WTC11 (cell line): ENCODE data around the gene COG4. TPM values are rescaled to one million over a fixed set of nuclear protein-coding genes. Genes with fewer than 3 reads are reported as not detected.

Experiments
- ATAC-seq: fragments of 200-7000 bp; cut with Tn5 transposase; 2 replicates; pipeline ENCODE4 v1.10.0; 2021; ENCODE audit warnings: mild to moderate bottlenecking, moderate library complexity
- CTCF ChIA-PET: fragments of 300-600 bp; sonication (Branson Sonifier 250); formaldehyde crosslinking; loops from one replicate; lab custom pipeline; 2021; ENCODE audit warnings: antibody characterized with exemption; lab: Charles Lee
- POLR2A ChIA-PET: fragments of 350-600 bp; sonication (Branson Sonifier 250); formaldehyde crosslinking; loops from one replicate; lab custom pipeline; 2021; ENCODE audit warnings: antibody characterized with exemption; lab: Charles Lee
- DNase-seq: peaks from one replicate; pipeline ENCODE4 v3.0.0; 2021; ENCODE audit warnings: low spot score
- H3K27ac Mint-ChIP-seq: 2 replicates; pipeline ENCODE4 v1.8.0; 2021; ENCODE audit warnings: mixed read lengths
- H3K27me3 Mint-ChIP-seq: 2 replicates; pipeline ENCODE4 v1.8.0; 2021; ENCODE audit warnings: low read depth, mild to moderate bottlenecking, moderate library complexity, mixed read lengths
- H3K36me3 Mint-ChIP-seq: 2 replicates; pipeline ENCODE4 v1.8.0; 2021; ENCODE audit warnings: mixed read lengths
- H3K4me1 Mint-ChIP-seq: 2 replicates; pipeline ENCODE4 v1.8.0; 2022; ENCODE audit warnings: mixed read lengths
- H3K4me3 Mint-ChIP-seq: 2 replicates; pipeline ENCODE4 v1.8.0; 2021; ENCODE audit warnings: mild to moderate bottlenecking, moderate library complexity, mixed read lengths
- H3K9me3 Mint-ChIP-seq: 2 replicates; pipeline ENCODE4 v1.8.0; 2021; ENCODE audit warnings: mixed read lengths
- AFF4 ChIP-seq: sonication (generic); formaldehyde crosslinking; IDR thresholded peaks from 2 replicates; pipeline ENCODE4 v1.8.1; 2023; ENCODE audit warnings: mild to moderate bottlenecking, missing genetic modification reagents, borderline replicate concordance
- AR ChIP-seq: fragments of 250-450 bp; sonication (Bioruptor Pico); IDR thresholded peaks from 2 replicates; pipeline ENCODE4 v1.9.0; 2021; ENCODE audit warnings: mild to moderate bottlenecking
- ATF1 ChIP-seq: sonication (generic); formaldehyde crosslinking; IDR thresholded peaks from 2 replicates; pipeline ENCODE4 v1.8.1; 2023; ENCODE audit warnings: mild to moderate bottlenecking, moderate library complexity, missing genetic modification reagents
- ERG ChIP-seq: fragments of 250-450 bp; sonication (Bioruptor Pico); IDR thresholded peaks from 2 replicates; pipeline ENCODE4 v1.8.0; 2021; ENCODE audit warnings: mild to moderate bottlenecking
- ESRRA ChIP-seq: sonication (generic); formaldehyde crosslinking; IDR thresholded peaks from 2 replicates; pipeline ENCODE4 v1.8.1; 2022; ENCODE audit warnings: mild to moderate bottlenecking, missing genetic modification reagents, borderline replicate concordance
- FOXP4 ChIP-seq: sonication (generic); formaldehyde crosslinking; IDR thresholded peaks from 2 replicates; pipeline ENCODE4 v1.8.0; 2022; ENCODE audit warnings: mild to moderate bottlenecking, missing genetic modification reagents
- GTF2I ChIP-seq: fragments of 250-450 bp; sonication (Bioruptor Pico); conservative IDR thresholded peaks from 2 replicates; pipeline ENCODE4 v1.4.0; 2021; ENCODE audit warnings: mild to moderate bottlenecking
- IRF2 ChIP-seq: sonication (generic); formaldehyde crosslinking; IDR thresholded peaks from 2 replicates; pipeline ENCODE4 v1.8.0; 2022; ENCODE audit warnings: low read depth, missing genetic modification reagents, borderline replicate concordance
- JAZF1 ChIP-seq: fragments of 250-450 bp; sonication (Bioruptor Pico); IDR thresholded peaks from 2 replicates; pipeline ENCODE4 v1.9.0; 2021; ENCODE audit warnings: moderate library complexity, mild to moderate bottlenecking, inconsistent platforms
- RELA ChIP-seq: sonication (generic); formaldehyde crosslinking; IDR thresholded peaks from 2 replicates; pipeline ENCODE4 v1.8.1; 2022; ENCODE audit warnings: missing genetic modification reagents, mild to moderate bottlenecking, borderline replicate concordance
- RORB ChIP-seq: fragments of 250-450 bp; sonication (Bioruptor Pico); IDR thresholded peaks from 2 replicates; pipeline ENCODE4 v1.9.0; 2021; ENCODE audit warnings: mild to moderate bottlenecking
- SMAD4 ChIP-seq: sonication (generic); formaldehyde crosslinking; IDR thresholded peaks from 2 replicates; pipeline ENCODE4 v1.8.0; 2022; ENCODE audit warnings: mild to moderate bottlenecking, missing genetic modification reagents
- TCF7 ChIP-seq: sonication (generic); formaldehyde crosslinking; IDR thresholded peaks from 2 replicates; pipeline ENCODE4 v1.8.0; 2022; ENCODE audit warnings: mild to moderate bottlenecking, low read depth, missing genetic modification reagents, moderate library complexity
- TP53 ChIP-seq: sonication (generic); formaldehyde crosslinking; IDR thresholded peaks from 2 replicates; pipeline ENCODE4 v1.8.1; 2023; ENCODE audit warnings: mild to moderate bottlenecking, missing genetic modification reagents
- USF1 ChIP-seq: sonication (generic); formaldehyde crosslinking; IDR thresholded peaks from 2 replicates; pipeline ENCODE4 v1.8.0; 2022; ENCODE audit warnings: mild to moderate bottlenecking, missing genetic modification reagents
- ZMAT4 ChIP-seq: fragments of 250-450 bp; sonication (Bioruptor Pico); IDR thresholded peaks from 2 replicates; pipeline ENCODE4 v1.9.0; 2021; ENCODE audit warnings: mild to moderate bottlenecking
- ZNF121 ChIP-seq: sonication (generic); formaldehyde crosslinking; IDR thresholded peaks from 2 replicates; pipeline ENCODE4 v1.8.0; 2023; ENCODE audit warnings: missing genetic modification reagents
- ZNF219 ChIP-seq: sonication (generic); formaldehyde crosslinking; IDR thresholded peaks from 2 replicates; pipeline ENCODE4 v1.8.0; 2023; ENCODE audit warnings: missing genetic modification reagents, mild to moderate bottlenecking, borderline replicate concordance
- total RNA-seq: library from RNA; stranded (reverse); gene quantifications from 3 replicates; pipeline ENCODE4 v1.2.3, GENCODE V29; 2021

The COG4 gene
- total RNA-seq, 1 experiment from 2014 or later = 56.6 TPM

- Mint-ChIP-seq H3K27me3 (no peaks in the 10 kb centered on the region), H3K4me1 (0 out of 2 replicates have a peak, but pooled peaks cover 3% of the 10 kb centered on the region)
- CTCF ChIA-PET = interaction anchor here (5.3 kb wide), 1 partner anchor 12 kb away, joined by 22 read pairs; no protein-coding TSS in a partner anchor
- POLR2A ChIA-PET = interaction anchor here (1.2 kb wide), 1 partner anchor 41 kb away, joined by 3 read pairs; the partner anchor contains the start of gene COG4
- TF ChIP-seq ERG (CRISPR knock-in tag) = no peak
- TF ChIP-seq SMAD4 = no peak
- no peak for TF ChIP-seq TP53 (CRISPR knock-in tag)
- TF ChIP-seq AFF4 = no peak
- no peak for TF ChIP-seq AR (CRISPR knock-in tag)
- no peak for TF ChIP-seq ZNF219 (CRISPR knock-in tag)
- no peak for TF ChIP-seq ATF1 (CRISPR knock-in tag)
- TF ChIP-seq ZNF121 (CRISPR knock-in tag) = no peak
- TF ChIP-seq ESRRA (CRISPR knock-in tag) = no peak
- TF ChIP-seq ZMAT4 = no peak
- no peak for TF ChIP-seq USF1
- no peak for TF ChIP-seq TCF7 (CRISPR knock-in tag)
- TF ChIP-seq RORB = no peak
- no peak for TF ChIP-seq GTF2I (CRISPR knock-in tag)
- no peak for TF ChIP-seq IRF2 (CRISPR knock-in tag)
- no peak for TF ChIP-seq RELA (CRISPR knock-in tag)
- no peak for TF ChIP-seq JAZF1 (CRISPR knock-in tag)
- TF ChIP-seq FOXP4 (CRISPR knock-in tag) = no peak
- TF ChIP-seq, all 79 proteins: peak for 0
- DNase-seq (no peak), ATAC-seq (no peak)
- H3K9me3 Mint-ChIP-seq = no peaks in the 10 kb centered on the region
- no peak overlapping the region for H3K4me3 Mint-ChIP-seq
- peaks cover 12% of the 10 kb centered on the region; the same call in 1 of the 2 replicates for H3K36me3 Mint-ChIP-seq
- no peak overlapping the region for H3K27ac Mint-ChIP-seq
These were observed 41.3 kb downstream of the COG4 start for GRCh38 chr16:70481929-70482536.
